Sigmoid colon (tissue), 7 donors: ENCODE measurements around the gene GTSE1. TPM values are rescaled to one million over a fixed set of nuclear protein-coding genes. Genes with fewer than 3 reads are reported as not detected.

Source experiments
- DNase-seq: peaks from one replicate; pipeline ENCODE4 v3.0.0-alpha.2; 2019
- H3K27ac ChIP-seq, 4 donors: fragments of 200-600 bp; sonication (generic); one replicate each; pipeline ENCODE4 v1.5.1; 2016 to 2019; ENCODE audit warnings: mild to moderate bottlenecking in 1 of 4
- H3K27me3 ChIP-seq, 3 donors: fragments of 200-600 bp; sonication (generic); one replicate each; pipeline ENCODE4 v1.5.1; 2019; ENCODE audit warnings: mild to moderate bottlenecking in 1 of 3
- H3K36me3 ChIP-seq, 4 donors: fragments of 200-600 bp; sonication (generic); one replicate each; pipeline ENCODE4 v1.5.1; 2016 to 2019
- H3K4me1 ChIP-seq, 4 donors: fragments of 200-600 bp; sonication (generic); one replicate each; pipeline ENCODE4 v1.5.1; 2017 to 2019
- H3K4me3 ChIP-seq, 4 donors: fragments of 200-600 bp; sonication (generic); one replicate each; pipeline ENCODE4 v1.5.1; 2017 to 2019; ENCODE audit warnings: mild to moderate bottlenecking in 2 of 4, moderate library complexity in 1 of 4
- H3K9me3 ChIP-seq, 4 donors: fragments of 200-600 bp in 3 of 4; sonication (generic) in 3 of 4; one replicate each; pipeline versions ENCODE4 v1.5.1 to v1.6.1; 2013 to 2019
- EP300 ChIP-seq, 4 donors: sonication (generic); formaldehyde crosslinking; IDR thresholded peaks; one replicate each; pipeline ENCODE4 v1.6.1; 2017; ENCODE audit warnings: antibody characterized with exemption in 4 of 4
- POLR2A ChIP-seq, 2 donors: fragments of 450-650 bp; IDR thresholded peaks; one replicate each; pipeline ENCODE4 v1.6.1; 2016; ENCODE audit warnings: antibody characterized with exemption in 2 of 2, mild to moderate bottlenecking in 2 of 2, moderate library complexity in 2 of 2
- POLR2AphosphoS5 ChIP-seq, 4 donors: sonication (generic); formaldehyde crosslinking; IDR thresholded peaks; one replicate each; pipeline ENCODE4 v1.6.1; 2017; ENCODE audit warnings: antibody characterized with exemption in 4 of 4
- WGBS, 2 donors: extraction: QIAGEN DNeasy Blood & Tissue Kit; methylation state at CpG; one replicate each; pipeline ENCODE4 v1.1.7; 2013; 5-methylcytosine and 5-hydroxymethylcytosine counted together
- intact Hi-C: fragments of 100-400 bp; cut with DNase I; formaldehyde crosslinking; loops from one replicate; pipeline ENCODE4 v1.15.1; 2023
- polyA plus RNA-seq, 3 donors: library from polyadenylated mRNA; stranded (reverse); fragments of 200-250 nt; gene quantifications; one replicate each; pipeline ENCODE4 v1.2.3, GENCODE V29; 2013
- total RNA-seq, 4 donors: library from RNA; depleted of rRNA; stranded (reverse); fragments of >200 nt; gene quantifications; one replicate each; pipeline ENCODE4 v1.1.0, GENCODE V29; 2016
- TF ChIP-seq, protein P1 (sequence below), 4 experiments: fragments of 450-650 bp in 3 of 4; fragments of 200-600 bp in 1 of 4; IDR thresholded peaks; one replicate each; pipeline ENCODE4 v1.5.1; 2016 to 2019; ENCODE audit warnings: antibody characterized with exemption in 4 of 4, mild to moderate bottlenecking in 3 of 4, moderate library complexity in 2 of 4
- donor health status: healthy with polysubstance abuse.
- donor health status: Bipolar disorder and iron deficiency.
- donor health status: healthy.

GTSE1 gene
- total and polyA plus RNA-seq, 7 donors = 0.27 to 14.3 (median 0.99) TPM; not detected in 1

DNA sequence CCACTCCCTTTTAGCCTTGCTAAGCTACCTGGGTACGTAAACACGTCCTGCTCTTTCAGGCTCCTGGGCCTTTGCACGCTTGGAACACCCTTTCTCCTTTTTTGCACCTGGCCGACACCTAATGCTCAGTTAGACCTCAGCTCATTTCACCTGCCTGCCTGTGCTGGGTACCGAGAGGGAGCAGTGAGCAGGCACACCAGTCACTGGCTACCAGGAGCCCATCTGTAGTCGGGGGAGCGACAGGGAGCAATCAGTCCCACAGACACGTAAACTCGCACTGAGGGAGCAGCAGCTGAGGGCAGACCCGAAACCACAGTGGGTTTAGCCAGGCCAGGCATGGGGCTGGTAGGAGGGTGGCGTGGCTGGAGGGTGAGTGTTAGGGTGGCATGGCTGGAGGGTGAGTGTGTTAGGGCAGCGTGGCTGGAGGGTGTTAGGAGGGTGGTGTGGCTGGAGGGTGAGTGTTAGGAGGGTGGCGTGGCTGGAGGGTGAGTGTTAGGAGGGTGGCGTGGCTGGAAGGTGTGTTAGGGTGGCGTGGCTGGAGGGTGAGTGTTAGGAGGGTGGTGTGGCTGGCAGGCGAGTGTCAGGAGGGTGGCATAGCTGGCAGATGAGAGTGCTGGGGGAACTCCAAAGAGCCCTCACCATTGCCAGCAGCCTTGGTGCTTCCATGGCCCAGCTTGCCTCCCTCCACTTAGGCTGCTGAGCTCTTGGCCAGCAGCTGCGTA lies 6.4 kb upstream of the GTSE1 start:
- WGBS, 2 donors = 95% methylated on average over 17 of the region's 17 CpGs

DNA sequence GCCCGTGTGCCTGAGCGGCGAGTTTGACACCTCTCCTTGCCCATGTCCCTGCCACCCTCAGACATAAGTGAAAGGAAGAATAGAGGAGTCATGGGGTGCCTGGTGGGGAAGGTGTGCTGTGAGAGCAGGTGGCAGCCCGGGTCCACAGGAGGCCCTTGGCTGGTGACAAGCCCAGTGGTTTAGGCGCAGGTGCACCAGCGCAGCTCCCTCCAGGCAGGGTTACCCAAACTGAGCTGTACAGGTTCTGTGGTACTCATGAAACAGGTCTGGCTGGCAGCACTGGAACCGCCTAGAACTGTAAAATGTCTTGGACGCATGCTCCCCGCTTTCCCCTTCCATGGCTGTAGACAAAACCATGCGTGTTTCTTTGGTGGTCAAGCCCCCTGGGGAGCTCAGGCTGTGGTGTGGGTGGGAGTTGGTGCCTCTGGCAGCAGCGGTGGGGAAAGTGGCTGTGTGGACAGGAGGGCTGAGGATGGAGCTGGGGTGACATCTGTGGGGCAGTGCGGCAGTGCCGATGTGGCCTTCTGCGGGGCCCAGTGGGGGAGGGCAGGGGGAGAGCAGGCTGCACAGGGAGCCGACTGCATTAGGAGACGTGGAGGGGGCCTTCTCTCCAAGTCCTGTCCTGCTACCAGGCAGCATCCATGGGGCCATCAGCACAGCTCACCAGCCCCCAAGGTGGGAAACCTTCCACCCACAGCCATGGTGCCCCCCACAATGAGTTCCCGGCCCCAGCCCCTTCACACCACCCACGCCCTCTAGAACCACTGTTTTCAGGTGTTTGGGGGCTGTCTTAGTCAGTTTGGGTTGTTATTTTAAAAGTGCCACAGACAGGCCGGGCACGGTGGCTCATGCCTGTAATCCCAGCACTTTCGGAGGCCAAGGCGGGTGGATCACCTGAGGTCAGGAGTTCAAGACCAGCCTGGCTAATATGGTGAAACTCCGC lies 5.6 kb upstream of the GTSE1 start:
- no peak for DNase-seq
- peaks cover 10 to 68% (median 25%) of the 10 kb centered on the region in 4 donors for H3K36me3 ChIP-seq
- intact Hi-C loops = no loop called here

More for the DNA sequence above, 6.4 kb upstream of the GTSE1 start:
- peaks cover 0 to 3% (median 0%) of the 10 kb centered on the region in 4 donors for H3K9me3 ChIP-seq
- H3K36me3 ChIP-seq = peaks cover 10 to 76% (median 29%) of the 10 kb centered on the region in 4 donors
- no peak for DNase-seq
- no peaks in the 10 kb centered on the region for H3K27me3 ChIP-seq
- intact Hi-C loops = no loop called here
- H3K4me3 ChIP-seq = no peak overlapping the region
- no peak overlapping the region for H3K27ac ChIP-seq
- no peaks in the 10 kb centered on the region for H3K4me1 ChIP-seq
- TF ChIP-seq, protein P1, sequence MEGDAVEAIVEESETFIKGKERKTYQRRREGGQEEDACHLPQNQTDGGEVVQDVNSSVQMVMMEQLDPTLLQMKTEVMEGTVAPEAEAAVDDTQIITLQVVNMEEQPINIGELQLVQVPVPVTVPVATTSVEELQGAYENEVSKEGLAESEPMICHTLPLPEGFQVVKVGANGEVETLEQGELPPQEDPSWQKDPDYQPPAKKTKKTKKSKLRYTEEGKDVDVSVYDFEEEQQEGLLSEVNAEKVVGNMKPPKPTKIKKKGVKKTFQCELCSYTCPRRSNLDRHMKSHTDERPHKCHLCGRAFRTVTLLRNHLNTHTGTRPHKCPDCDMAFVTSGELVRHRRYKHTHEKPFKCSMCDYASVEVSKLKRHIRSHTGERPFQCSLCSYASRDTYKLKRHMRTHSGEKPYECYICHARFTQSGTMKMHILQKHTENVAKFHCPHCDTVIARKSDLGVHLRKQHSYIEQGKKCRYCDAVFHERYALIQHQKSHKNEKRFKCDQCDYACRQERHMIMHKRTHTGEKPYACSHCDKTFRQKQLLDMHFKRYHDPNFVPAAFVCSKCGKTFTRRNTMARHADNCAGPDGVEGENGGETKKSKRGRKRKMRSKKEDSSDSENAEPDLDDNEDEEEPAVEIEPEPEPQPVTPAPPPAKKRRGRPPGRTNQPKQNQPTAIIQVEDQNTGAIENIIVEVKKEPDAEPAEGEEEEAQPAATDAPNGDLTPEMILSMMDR (IDR thresholded peaks at IDR 0.05) = no peak
- no peak for TF ChIP-seq POLR2A (IDR thresholded peaks at IDR 0.05)
- no peak for TF ChIP-seq EP300 (IDR thresholded peaks at IDR 0.05)
- TF ChIP-seq POLR2AphosphoS5 (IDR thresholded peaks at IDR 0.05) = no peak

DNA sequence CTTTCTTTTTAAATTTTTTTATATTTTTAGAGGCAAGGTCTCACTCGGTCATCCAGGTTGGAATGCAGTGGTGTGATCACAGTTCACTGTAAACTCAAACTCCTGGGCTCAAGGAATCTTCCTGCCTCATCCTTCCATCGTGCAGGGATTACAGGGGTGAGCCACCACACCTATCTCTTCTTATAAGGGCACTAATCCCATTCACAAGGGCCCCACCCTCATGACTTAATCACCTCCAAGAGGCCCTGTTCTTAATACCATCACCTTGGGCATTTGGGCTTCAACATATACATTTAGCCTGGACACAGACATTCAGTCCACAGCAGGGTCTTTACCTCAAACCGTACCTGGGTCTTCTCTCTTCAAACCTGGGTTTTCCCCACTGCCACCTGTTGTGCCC lies 4.5 kb upstream of the GTSE1 start:
- Histone ChIP-seq H3K27ac (no peak overlapping the region), H3K9me3 (peaks cover 0 to 3% (median 0%) of the 10 kb centered on the region in 4 donors), H3K36me3 (peaks cover 10 to 57% (median 22%) of the 10 kb centered on the region in 4 donors), H3K27me3 (no peaks in the 10 kb centered on the region), H3K4me1 (peaks cover 0 to 16% (median 12%) of the 10 kb centered on the region in 4 donors), H3K4me3 (no peak overlapping the region)
- WGBS, 2 donors = 94% methylated on average over 3 of the region's 3 CpGs
- no peak for DNase-seq
- no peak for TF ChIP-seq POLR2AphosphoS5 (IDR thresholded peaks at IDR 0.05)
- TF ChIP-seq EP300 (IDR thresholded peaks at IDR 0.05) = no peak
- no peak for TF ChIP-seq POLR2A (IDR thresholded peaks at IDR 0.05)
- TF ChIP-seq, protein P1 (IDR thresholded peaks at IDR 0.05) = no peak
- intact Hi-C loops = no loop called here

More for the DNA sequence above, 5.6 kb upstream of the GTSE1 start:
- 96% methylated on average over 23 of the region's 23 CpGs for WGBS, 2 donors
- Histone ChIP-seq H3K4me1 (peaks cover 0 to 8% (median 7%) of the 10 kb centered on the region in 4 donors), H3K9me3 (peaks cover 0 to 3% (median 0%) of the 10 kb centered on the region in 4 donors), H3K4me3 (no peak overlapping the region), H3K27ac (no peak overlapping the region), H3K27me3 (no peaks in the 10 kb centered on the region)
- no peak for TF ChIP-seq POLR2A (IDR thresholded peaks at IDR 0.05)
- no peak for TF ChIP-seq EP300 (IDR thresholded peaks at IDR 0.05)

DNA sequence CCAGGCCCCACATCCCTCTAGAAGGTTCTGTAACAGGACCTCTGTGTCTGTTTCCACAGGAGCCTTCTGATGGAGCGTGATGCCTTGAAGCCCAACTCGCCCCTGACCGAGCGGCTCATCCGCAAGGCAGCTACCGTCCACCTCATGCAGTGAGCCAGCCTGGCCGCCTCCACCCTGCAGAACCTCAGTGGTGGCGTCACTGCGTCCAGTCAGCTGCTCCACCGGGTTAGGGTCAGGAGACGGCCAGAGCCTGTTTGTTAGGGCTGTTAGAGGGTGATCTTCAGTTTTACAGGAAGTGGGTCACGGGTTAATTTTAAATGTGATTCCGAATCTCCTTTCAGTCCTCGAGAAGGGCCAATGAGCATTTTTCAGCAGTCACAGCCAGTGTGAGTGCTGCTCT lies 3.9 kb upstream of the GTSE1 start:
- TF ChIP-seq, protein P1 (IDR thresholded peaks at IDR 0.05) = no peak
- peak overlapping the region in 1 of 4 donors; percentile 32 for H3K27ac ChIP-seq
- peaks cover 0 to 19% (median 16%) of the 10 kb centered on the region in 4 donors for H3K4me1 ChIP-seq
- 91% methylated on average over 14 of the region's 14 CpGs for WGBS, 2 donors
- peaks cover 0 to 3% (median 0%) of the 10 kb centered on the region in 4 donors for H3K9me3 ChIP-seq
- intact Hi-C loops = no loop called here
- DNase-seq = no peak
- H3K4me3 ChIP-seq = no peak overlapping the region
- H3K36me3 ChIP-seq = peaks cover 10 to 55% (median 19%) of the 10 kb centered on the region in 4 donors
- no peaks in the 10 kb centered on the region for H3K27me3 ChIP-seq
